Measurements from ENCODE around the gene RREB1. TPM values are rescaled to one million over a fixed set of nuclear protein-coding genes. Genes with fewer than 3 reads are reported as not detected.

RREB1 gene
- total RNA-seq, 1 donor from 2014 or later, result 74.3 TPM

- DNase-seq (ENCODE audit: low spot score), result no peak
Observed at GRCh38 chr6:7296602-7297001, 188.8 kb downstream of the RREB1 start.

GRCh38 chr6:7298113-7298512 is 190.4 kb downstream of the RREB1 start:
- DNase-seq (ENCODE audit: low spot score), result no peak

DNA sequence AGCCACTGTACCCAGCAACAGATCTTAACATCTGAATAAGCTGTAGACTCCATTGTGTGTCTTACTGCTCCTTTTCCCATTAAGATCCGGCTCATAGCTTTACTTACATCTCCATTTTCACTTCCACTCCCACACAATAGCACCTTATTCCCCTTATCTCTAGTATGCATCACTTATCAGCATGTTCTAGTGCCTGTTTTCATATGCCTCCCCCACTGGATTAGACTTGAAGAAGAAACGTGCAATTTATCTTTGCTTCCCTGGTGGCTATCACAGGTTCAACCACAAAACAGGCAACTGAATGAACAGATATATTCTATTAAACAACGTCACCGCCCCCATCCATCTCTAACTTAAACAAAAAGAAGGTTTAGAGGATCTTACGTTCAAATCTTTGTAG is 193.2 kb downstream of the RREB1 start:
- no peak for DNase-seq (ENCODE audit: low spot score)

Other genes with a start within 250 kb of the RREB1 start
- gene SSR1, start 205.2 kb downstream of the RREB1 start, total RNA-seq, result 130 TPM

All from mucosa of gallbladder (tissue), 1 donor.